GM23338 (cell line): ENCODE data around the gene CCDC102A. TPM values are rescaled to one million over a fixed set of nuclear protein-coding genes. Genes with fewer than 3 reads are reported as not detected.

ENCODE experiments used
- ATAC-seq: fragments of 200-7000 bp; cut with Tn5 transposase; 3 replicates; pipeline ENCODE4 v1.9.1; 2020
- DNase-seq: peaks from one replicate; pipeline ENCODE4 v3.0.0-alpha.2; 2015; ENCODE audit warnings: low spot score
- H2AFZ ChIP-seq: fragments of 200-600 bp; sonication (generic); 2 replicates; pipeline ENCODE4 v1.8.0; 2016; ENCODE audit warnings: antibody characterized with exemption, mild to moderate bottlenecking, moderate library complexity
- H3F3A ChIP-seq: fragments of 200-600 bp; sonication (generic); replicated peaks from 2 replicates; pipeline ENCODE4 v1.8.0; 2017; ENCODE audit warnings: antibody characterized with exemption, mixed run types, low read depth
- H3K27ac ChIP-seq: fragments of 200-600 bp; sonication (generic); 2 replicates; pipeline ENCODE4 v1.6.1; 2016; ENCODE audit warnings: low read depth
- H3K27me3 ChIP-seq: fragments of 200-600 bp; sonication (generic); 2 replicates; pipeline ENCODE4 v1.8.0; 2016; ENCODE audit warnings: mild to moderate bottlenecking, mixed run types, moderate library complexity; ENCODE audit not compliant: insufficient read depth
- H3K36me3 ChIP-seq: fragments of 200-600 bp; sonication (generic); 2 replicates; pipeline ENCODE4 v1.8.0; 2016; ENCODE audit warnings: mild to moderate bottlenecking; ENCODE audit not compliant: insufficient read depth
- H3K4me1 ChIP-seq: fragments of 200-600 bp; sonication (generic); 2 replicates; pipeline ENCODE4 v1.8.0; 2016; ENCODE audit warnings: mild to moderate bottlenecking, moderate library complexity; ENCODE audit not compliant: insufficient read depth
- H3K4me2 ChIP-seq: fragments of 200-600 bp; sonication (generic); 2 replicates; pipeline ENCODE4 v1.7.1; 2017; ENCODE audit warnings: mixed run types
- H3K4me3 ChIP-seq: fragments of 200-600 bp; sonication (generic); 2 replicates; pipeline ENCODE4 v1.6.1; 2016; ENCODE audit warnings: mixed run types
- H3K79me2 ChIP-seq: fragments of 200-600 bp; sonication (generic); replicated peaks from 2 replicates; pipeline ENCODE4 v1.8.0; 2017; ENCODE audit warnings: mild to moderate bottlenecking; ENCODE audit not compliant: insufficient read depth
- H3K9me2 ChIP-seq: fragments of 200-600 bp; sonication (generic); 2 replicates; pipeline ENCODE4 v1.8.0; 2017; ENCODE audit not compliant: insufficient read depth
- H4K20me1 ChIP-seq: fragments of 200-600 bp; sonication (generic); replicated peaks from 2 replicates; pipeline ENCODE4 v1.8.0; 2017; ENCODE audit warnings: mild to moderate bottlenecking; ENCODE audit not compliant: insufficient read depth
- H3K27ac Mint-ChIP-seq: 2 replicates; pipeline ENCODE4 v1.8.0; 2020; ENCODE audit warnings: inconsistent platforms, mild to moderate bottlenecking, moderate library complexity, mixed read lengths
- H3K27me3 Mint-ChIP-seq: 3 replicates; pipeline ENCODE4 v1.8.0; 2022; ENCODE audit warnings: low read depth, mild to moderate bottlenecking, moderate library complexity, mixed read lengths, inconsistent platforms; ENCODE audit not compliant: insufficient read depth, poor library complexity
- H3K36me3 Mint-ChIP-seq: 3 replicates; pipeline ENCODE4 v1.8.0; 2021; ENCODE audit warnings: low read depth, mild to moderate bottlenecking, inconsistent platforms, moderate library complexity, mixed read lengths
- H3K4me1 Mint-ChIP-seq: 3 replicates; pipeline ENCODE4 v1.8.0; 2020; ENCODE audit warnings: mild to moderate bottlenecking, inconsistent platforms, mixed read lengths
- H3K4me3 Mint-ChIP-seq: 3 replicates; pipeline ENCODE4 v1.8.0; 2021; ENCODE audit warnings: moderate library complexity, mild to moderate bottlenecking, inconsistent platforms, mixed read lengths
- H3K9me3 Mint-ChIP-seq: 3 replicates; pipeline ENCODE4 v1.8.0; 2020; ENCODE audit warnings: moderate library complexity, mild to moderate bottlenecking, inconsistent platforms, mixed read lengths
- EZH2phosphoT487 ChIP-seq: fragments of 200-600 bp; sonication (generic); IDR thresholded peaks from one replicate; pipeline ENCODE4 v1.8.1; 2018; ENCODE audit warnings: antibody characterized with exemption; ENCODE audit not compliant: unreplicated experiment
- JUNB ChIP-seq: IDR thresholded peaks from one replicate; pipeline ENCODE4 v1.6.1; 2016; ENCODE audit warnings: antibody characterized with exemption; ENCODE audit not compliant: unreplicated experiment
- NANOG ChIP-seq: IDR thresholded peaks from 2 replicates; pipeline ENCODE4 v1.6.1; 2016; ENCODE audit warnings: antibody characterized with exemption, borderline replicate concordance
- STAT1 ChIP-seq: IDR thresholded peaks from one replicate; pipeline ENCODE4 v1.6.1; 2016; ENCODE audit warnings: antibody characterized with exemption; ENCODE audit not compliant: unreplicated experiment
- ZNF114 ChIP-seq: fragments of 250-450 bp; sonication (Bioruptor Pico); IDR thresholded peaks from 2 replicates; pipeline ENCODE4 v1.5.0; 2020; ENCODE audit warnings: mild to moderate bottlenecking, moderate library complexity
- polyA plus RNA-seq: library from polyadenylated mRNA; unstranded; fragments of >200 nt; fragmentation: Nextera tagmentation; extraction: Ambion mirVana; gene quantifications from 2 replicates; pipeline ENCODE4 v1.2.1, GENCODE V29; 2016
- total RNA-seq: library from RNA; depleted of rRNA; stranded (reverse); fragments of >200 nt; shearing (Covaris generic); gene quantifications from 2 replicates; pipeline ENCODE4 v1.2.3, GENCODE V29; 2014
- TF ChIP-seq, protein P1 (sequence below), 2 experiments: fragments of 200-600 bp in 1 of 2; sonication (generic) in 1 of 2; conservative IDR thresholded peaks; 2 replicates each; pipeline versions ENCODE4 v1.5.1 to v1.6.1; 2016 to 2017; ENCODE audit warnings: antibody characterized with exemption in 2 of 2, low read depth in 2 of 2, mild to moderate bottlenecking in 2 of 2, moderate library complexity in 1 of 2
- TF ChIP-seq, protein P2 (sequence below): IDR thresholded peaks from one replicate; pipeline ENCODE4 v1.6.1; 2018; ENCODE audit warnings: antibody characterized with exemption; ENCODE audit not compliant: unreplicated experiment
- TF ChIP-seq, protein P3 (sequence below): IDR thresholded peaks from 2 replicates; pipeline ENCODE4 v1.6.1; 2016; ENCODE audit warnings: antibody characterized with exemption

CCDC102A gene
- total and polyA plus RNA-seq, 2 experiments from 2014 or later: 2.0 to 5.2 TPM

DNA sequence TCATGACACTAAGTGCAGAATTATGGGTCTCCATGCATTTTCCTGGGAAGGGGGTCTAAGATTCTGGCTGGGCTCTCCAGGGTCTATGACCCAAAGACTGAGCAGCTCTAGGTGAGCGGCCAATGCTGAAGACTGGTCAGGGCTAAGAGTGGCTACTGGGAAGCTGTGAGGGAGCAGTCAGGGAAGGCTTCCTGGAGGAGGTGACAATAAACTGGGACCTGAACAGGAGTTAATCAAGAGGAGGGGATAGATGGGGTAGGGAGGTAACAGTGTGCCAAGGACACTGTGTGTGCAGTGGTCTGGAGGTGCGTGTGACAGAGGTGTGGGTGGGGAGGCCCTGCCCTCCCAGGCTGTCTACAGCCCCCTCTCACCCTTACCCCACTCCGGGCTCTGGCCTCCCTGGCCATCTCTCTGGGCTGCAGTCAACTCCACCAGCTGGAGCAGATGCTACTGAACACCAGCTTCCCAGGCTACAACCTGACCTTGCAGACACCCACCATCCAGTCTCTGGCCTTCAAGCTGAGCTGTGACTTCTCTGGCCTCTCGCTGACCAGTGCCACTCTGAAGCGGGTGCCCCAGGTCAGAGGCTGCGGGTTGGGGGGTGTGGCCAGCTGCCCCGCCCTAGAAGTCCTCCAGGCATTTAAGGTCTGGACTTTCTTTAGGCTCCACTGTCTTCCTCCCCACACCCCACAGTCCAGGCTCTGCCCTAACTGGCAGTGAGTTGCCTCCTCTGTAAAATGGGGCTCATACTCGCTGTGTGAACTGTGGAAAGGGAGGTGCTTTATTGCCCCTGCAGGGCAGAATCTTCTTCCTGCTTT, 26.5 kb upstream of the CCDC102A start:
- Mint-ChIP-seq H3K9me3 (peaks cover 22% of the 10 kb centered on the region), H3K27ac (no peak overlapping the region), H3K4me1 (no peaks in the 10 kb centered on the region), H3K27me3 (peaks cover 15% of the 10 kb centered on the region), H3K4me3 (no peak overlapping the region), H3K36me3 (peaks cover 31% of the 10 kb centered on the region)
- Histone ChIP-seq H3K27me3 (0 out of 2 replicates have a peak, but pooled peaks cover 3% of the 10 kb centered on the region), H3K36me3 (no peaks in the 10 kb centered on the region), H3K4me3 (no peak overlapping the region), H4K20me1 (no peaks in the 10 kb centered on the region), H3K4me1 (no peaks in the 10 kb centered on the region), H3K9me2 (no peaks in the 10 kb centered on the region), H3K79me2 (no peaks in the 10 kb centered on the region), H3K4me2 (no peak overlapping the region), H3F3A (no peaks in the 10 kb centered on the region), H2AFZ (no peak overlapping the region), H3K27ac (no peak overlapping the region)
- DNase-seq (no peak), ATAC-seq (no peak)
- TF ChIP-seq, protein P1, sequence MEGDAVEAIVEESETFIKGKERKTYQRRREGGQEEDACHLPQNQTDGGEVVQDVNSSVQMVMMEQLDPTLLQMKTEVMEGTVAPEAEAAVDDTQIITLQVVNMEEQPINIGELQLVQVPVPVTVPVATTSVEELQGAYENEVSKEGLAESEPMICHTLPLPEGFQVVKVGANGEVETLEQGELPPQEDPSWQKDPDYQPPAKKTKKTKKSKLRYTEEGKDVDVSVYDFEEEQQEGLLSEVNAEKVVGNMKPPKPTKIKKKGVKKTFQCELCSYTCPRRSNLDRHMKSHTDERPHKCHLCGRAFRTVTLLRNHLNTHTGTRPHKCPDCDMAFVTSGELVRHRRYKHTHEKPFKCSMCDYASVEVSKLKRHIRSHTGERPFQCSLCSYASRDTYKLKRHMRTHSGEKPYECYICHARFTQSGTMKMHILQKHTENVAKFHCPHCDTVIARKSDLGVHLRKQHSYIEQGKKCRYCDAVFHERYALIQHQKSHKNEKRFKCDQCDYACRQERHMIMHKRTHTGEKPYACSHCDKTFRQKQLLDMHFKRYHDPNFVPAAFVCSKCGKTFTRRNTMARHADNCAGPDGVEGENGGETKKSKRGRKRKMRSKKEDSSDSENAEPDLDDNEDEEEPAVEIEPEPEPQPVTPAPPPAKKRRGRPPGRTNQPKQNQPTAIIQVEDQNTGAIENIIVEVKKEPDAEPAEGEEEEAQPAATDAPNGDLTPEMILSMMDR (conservative IDR thresholded peaks at IDR 0.05; ENCODE audit: low read depth in 2 of 2): no peak
- TF ChIP-seq STAT1: no peak

DNA sequence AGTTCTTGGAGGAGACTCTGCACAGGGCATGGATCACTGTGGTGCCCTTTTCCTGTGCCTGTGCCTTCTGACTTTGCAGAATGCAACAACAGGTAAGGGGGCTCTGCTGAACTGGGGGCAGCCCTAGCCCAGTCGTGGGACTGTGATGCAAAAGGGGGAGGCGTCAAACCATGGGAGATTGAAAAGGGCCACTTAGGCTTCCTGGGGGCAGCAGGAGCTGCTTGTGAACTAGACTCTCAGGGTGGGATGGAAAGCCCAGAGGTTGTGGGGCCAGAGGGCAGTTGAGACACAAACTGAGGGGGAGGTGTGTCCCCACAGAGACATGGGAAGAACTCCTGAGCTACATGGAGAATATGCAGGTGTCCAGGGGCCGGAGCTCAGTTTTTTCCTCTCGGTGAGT, 25.7 kb upstream of the CCDC102A start:
- peaks cover 13% of the 10 kb centered on the region for H3K27me3 Mint-ChIP-seq
- H2AFZ ChIP-seq: no peak overlapping the region
- H3K4me1 ChIP-seq: no peaks in the 10 kb centered on the region
- DNase-seq: no peak
- H3K4me1 Mint-ChIP-seq: no peaks in the 10 kb centered on the region
- no peak overlapping the region for H3K27ac Mint-ChIP-seq
- H3K4me3 ChIP-seq: no peak overlapping the region
- H3K79me2 ChIP-seq: no peaks in the 10 kb centered on the region
- no peak overlapping the region for H3K27ac ChIP-seq
- no peak overlapping the region for H3K4me2 ChIP-seq
- H3K9me2 ChIP-seq: no peaks in the 10 kb centered on the region
- 0 out of 2 replicates have a peak, but pooled peaks cover 3% of the 10 kb centered on the region for H3K27me3 ChIP-seq
- no peaks in the 10 kb centered on the region for H3K36me3 ChIP-seq
- peaks cover 20% of the 10 kb centered on the region for H3K9me3 Mint-ChIP-seq
- no peak overlapping the region for H3K4me3 Mint-ChIP-seq
- peaks cover 26% of the 10 kb centered on the region for H3K36me3 Mint-ChIP-seq
- no peak for ATAC-seq
- no peaks in the 10 kb centered on the region for H4K20me1 ChIP-seq
- TF ChIP-seq EZH2phosphoT487: no peak
- TF ChIP-seq, protein P2, sequence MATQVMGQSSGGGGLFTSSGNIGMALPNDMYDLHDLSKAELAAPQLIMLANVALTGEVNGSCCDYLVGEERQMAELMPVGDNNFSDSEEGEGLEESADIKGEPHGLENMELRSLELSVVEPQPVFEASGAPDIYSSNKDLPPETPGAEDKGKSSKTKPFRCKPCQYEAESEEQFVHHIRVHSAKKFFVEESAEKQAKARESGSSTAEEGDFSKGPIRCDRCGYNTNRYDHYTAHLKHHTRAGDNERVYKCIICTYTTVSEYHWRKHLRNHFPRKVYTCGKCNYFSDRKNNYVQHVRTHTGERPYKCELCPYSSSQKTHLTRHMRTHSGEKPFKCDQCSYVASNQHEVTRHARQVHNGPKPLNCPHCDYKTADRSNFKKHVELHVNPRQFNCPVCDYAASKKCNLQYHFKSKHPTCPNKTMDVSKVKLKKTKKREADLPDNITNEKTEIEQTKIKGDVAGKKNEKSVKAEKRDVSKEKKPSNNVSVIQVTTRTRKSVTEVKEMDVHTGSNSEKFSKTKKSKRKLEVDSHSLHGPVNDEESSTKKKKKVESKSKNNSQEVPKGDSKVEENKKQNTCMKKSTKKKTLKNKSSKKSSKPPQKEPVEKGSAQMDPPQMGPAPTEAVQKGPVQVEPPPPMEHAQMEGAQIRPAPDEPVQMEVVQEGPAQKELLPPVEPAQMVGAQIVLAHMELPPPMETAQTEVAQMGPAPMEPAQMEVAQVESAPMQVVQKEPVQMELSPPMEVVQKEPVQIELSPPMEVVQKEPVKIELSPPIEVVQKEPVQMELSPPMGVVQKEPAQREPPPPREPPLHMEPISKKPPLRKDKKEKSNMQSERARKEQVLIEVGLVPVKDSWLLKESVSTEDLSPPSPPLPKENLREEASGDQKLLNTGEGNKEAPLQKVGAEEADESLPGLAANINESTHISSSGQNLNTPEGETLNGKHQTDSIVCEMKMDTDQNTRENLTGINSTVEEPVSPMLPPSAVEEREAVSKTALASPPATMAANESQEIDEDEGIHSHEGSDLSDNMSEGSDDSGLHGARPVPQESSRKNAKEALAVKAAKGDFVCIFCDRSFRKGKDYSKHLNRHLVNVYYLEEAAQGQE: no peak
- TF ChIP-seq, protein P3, sequence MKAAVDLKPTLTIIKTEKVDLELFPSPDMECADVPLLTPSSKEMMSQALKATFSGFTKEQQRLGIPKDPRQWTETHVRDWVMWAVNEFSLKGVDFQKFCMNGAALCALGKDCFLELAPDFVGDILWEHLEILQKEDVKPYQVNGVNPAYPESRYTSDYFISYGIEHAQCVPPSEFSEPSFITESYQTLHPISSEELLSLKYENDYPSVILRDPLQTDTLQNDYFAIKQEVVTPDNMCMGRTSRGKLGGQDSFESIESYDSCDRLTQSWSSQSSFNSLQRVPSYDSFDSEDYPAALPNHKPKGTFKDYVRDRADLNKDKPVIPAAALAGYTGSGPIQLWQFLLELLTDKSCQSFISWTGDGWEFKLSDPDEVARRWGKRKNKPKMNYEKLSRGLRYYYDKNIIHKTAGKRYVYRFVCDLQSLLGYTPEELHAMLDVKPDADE: no peak
- TF ChIP-seq JUNB: no peak
- TF ChIP-seq NANOG: no peak
- TF ChIP-seq ZNF114 (CRISPR knock-in tag): no peak
- TF ChIP-seq STAT1: no peak
- no peaks in the 10 kb centered on the region for H3F3A ChIP-seq
